Endothelial cell of umbilical vein (primary cell): Measurements from ENCODE around the gene SMIM14. TPM values are rescaled to one million over a fixed set of nuclear protein-coding genes. Genes with fewer than 3 reads are reported as not detected.
"Not testable (repeated sequence)": the region's sequence is repeated elsewhere in the genome, so short reads cannot be mapped to it uniquely, and the experiment has no call there.

ENCODE experiments used
- BruUV-seq: library from RNA; stranded (reverse); fragments of 400-500 nt; replicated peaks from 2 replicates; lab custom pipeline; 2021; lab: Mats Ljungman, UMichigan
- CTCF ChIA-PET: fragments of 300-600, 350-600 bp; sonication (Branson Sonifier 250); formaldehyde crosslinking; loops from one replicate; lab custom pipeline; 2021; ENCODE audit warnings: antibody characterized with exemption, inconsistent platforms; lab: Charles Lee
- POLR2A ChIA-PET: fragments of 300-600, 350-600 bp; sonication (Branson Sonifier 250); formaldehyde crosslinking; loops from one replicate; lab custom pipeline; 2021; ENCODE audit warnings: antibody characterized with exemption, inconsistent platforms; lab: Charles Lee
- DNase-seq: peaks from one replicate; pipeline ENCODE4 v3.0.0-alpha.2; 2011; ENCODE audit warnings: low read depth, low spot score
- FAIRE-seq: peaks from 2 replicates; lab custom pipeline; 2011; peaks lifted over from hg19 to GRCh38; lab: Jason Lieb, UNC
- H2AFZ ChIP-seq: 2 replicates; pipeline ENCODE4 v1.6.0; 2012; ENCODE audit warnings: low read depth, low read length, control low read depth, inconsistent platforms
- H3K27ac ChIP-seq: 2 replicates; pipeline ENCODE4 v1.5.1; 2011; ENCODE audit warnings: low read depth, mild to moderate bottlenecking, control low read depth, low read length, moderate library complexity; ENCODE audit not compliant: insufficient read depth
- H3K27me3 ChIP-seq, 2 experiments: 2 replicates each; pipeline versions ENCODE4 v1.6.0 to v1.6.1; 2011; ENCODE audit warnings: low read length in 2 of 2, mixed read lengths in 1 of 2; ENCODE audit not compliant: control insufficient read depth in 2 of 2, insufficient read depth in 2 of 2
- H3K36me3 ChIP-seq, 2 experiments: 2 replicates in 1 of 2; 3 replicates in 1 of 2; pipeline ENCODE4 v1.5.1; 2011; ENCODE audit warnings: low read length in 2 of 2, mild to moderate bottlenecking in 1 of 2, moderate library complexity in 1 of 2; ENCODE audit not compliant: control insufficient read depth in 2 of 2, insufficient read depth in 2 of 2; ENCODE audit errors: extremely low read depth in 1 of 2
- H3K4me1 ChIP-seq: 3 replicates; pipeline ENCODE4 v1.5.1; 2011; ENCODE audit warnings: mild to moderate bottlenecking, low read length; ENCODE audit not compliant: control insufficient read depth, insufficient read depth; ENCODE audit errors: extremely low read depth
- H3K4me2 ChIP-seq: 2 replicates; pipeline ENCODE4 v1.6.1; 2011; ENCODE audit warnings: low read length, control low read depth, mixed read lengths; ENCODE audit not compliant: insufficient read depth
- H3K4me3 ChIP-seq, 3 experiments: fragments of 200-600 bp in 1 of 3; sonication (generic), shearing (Covaris generic) in 1 of 3; replicated peaks in 1 of 3; 2 replicates each; pipeline ENCODE4 v1.5.1; 2011 to 2016; ENCODE audit warnings: control low read depth in 3 of 3, low read length in 3 of 3, mild to moderate bottlenecking in 2 of 3, inconsistent platforms in 1 of 3, low read depth in 1 of 3, moderate library complexity in 1 of 3; ENCODE audit not compliant: insufficient read depth in 1 of 3
- H3K79me2 ChIP-seq: 2 replicates; pipeline ENCODE4 v1.6.0; 2012; ENCODE audit warnings: low read length, inconsistent platforms; ENCODE audit not compliant: control insufficient read depth, insufficient read depth
- H3K9ac ChIP-seq: replicated peaks from 2 replicates; pipeline ENCODE3; 2011; ENCODE audit warnings: low read length, control low read depth; ENCODE audit not compliant: insufficient read depth; ENCODE audit errors: extremely low read depth
- H3K9me1 ChIP-seq: replicated peaks from 3 replicates; pipeline ENCODE4 v1.6.0; 2011; ENCODE audit warnings: mild to moderate bottlenecking, low read length; ENCODE audit not compliant: control insufficient read depth, insufficient read depth; ENCODE audit errors: extremely low read depth
- H3K9me3 ChIP-seq: replicated peaks from 2 replicates; pipeline ENCODE4 v1.5.1; 2012; ENCODE audit warnings: low read length, inconsistent platforms; ENCODE audit not compliant: control insufficient read depth, insufficient read depth
- H4K20me1 ChIP-seq: replicated peaks from 2 replicates; pipeline ENCODE3; 2011; ENCODE audit warnings: mild to moderate bottlenecking, low read length; ENCODE audit not compliant: control insufficient read depth, insufficient read depth; ENCODE audit errors: extremely low read depth
- dilution Hi-C: fragments of 300-500 bp; cut with MboI; formaldehyde crosslinking; loops from one replicate; pipeline ENCODE4 v1.15.0; 2019; ENCODE audit warnings: low sequenced_read_pairs; ENCODE audit not compliant: extremely low pct_ligation_motif_present
- intact Hi-C: fragments of 100-400 bp; cut with micrococcal nuclease; formaldehyde crosslinking; loops from one replicate; pipeline ENCODE4 v1.10.0; 2022
- polyA plus RNA-seq, 4 experiments: library from polyadenylated mRNA; depleted of rRNA in 3 of 4; stranded (reverse) in 3 of 4; unstranded in 1 of 4; fragments of >200 nt; gene quantifications; 2 replicates each; pipeline versions ENCODE4 v1.2.1 to v1.2.3, GENCODE V29; 2011 to 2012; ENCODE audit warnings: missing spikeins in 1 of 4
- total RNA-seq: library from RNA; stranded (reverse); gene quantifications from 2 replicates; pipeline ENCODE4 v1.2.3, GENCODE V29; 2021

Gene SMIM14
- total and polyA plus RNA-seq, 2 donors (not counting 3 experiments of a cell fraction or from before 2014, with no cell fraction given), result 12.3 to 15.4 TPM

- intact Hi-C loops, H3K9me3 ChIP-seq, H3K27ac ChIP-seq, H4K20me1 ChIP-seq, H3K27me3 ChIP-seq, H3K4me1 ChIP-seq, H3K4me3 ChIP-seq, H3K36me3 ChIP-seq, BruUV-seq, DNase-seq, H3K4me2 ChIP-seq, H2AFZ ChIP-seq, H3K9ac ChIP-seq, H3K79me2 ChIP-seq, H3K9me1 ChIP-seq, FAIRE-seq, CTCF ChIA-PET, dilution Hi-C loops: not testable (repeated sequence)
- POLR2A ChIA-PET, result interaction anchor here (0.7 kb wide), 1 partner anchor 803 kb away, joined by 4 read pairs; no protein-coding TSS in a partner anchor
These were observed 42.3 kb upstream of the SMIM14 start for GRCh38 chr4:39681003-39681402.

GRCh38 chr4:39675681-39676080 lies 37.0 kb upstream of the SMIM14 start:
- H3K27ac ChIP-seq, BruUV-seq, FAIRE-seq, H2AFZ ChIP-seq, H3K36me3 ChIP-seq, H3K9ac ChIP-seq, H3K9me3 ChIP-seq, dilution Hi-C loops, DNase-seq, H3K9me1 ChIP-seq, H3K4me2 ChIP-seq, H4K20me1 ChIP-seq, POLR2A ChIA-PET, H3K79me2 ChIP-seq, H3K27me3 ChIP-seq, H3K4me3 ChIP-seq, intact Hi-C loops, H3K4me1 ChIP-seq: not testable (repeated sequence)
- CTCF ChIA-PET, result interaction anchor here (0.7 kb wide), 1 partner anchor 168 kb away, joined by 3 read pairs; no protein-coding TSS in a partner anchor

GRCh38 chr4:39670296-39670695 lies 31.6 kb upstream of the SMIM14 start:
- CTCF ChIA-PET, result interaction anchor here (0.9 kb wide), 1 partner anchor 267 kb away, joined by 3 read pairs; no protein-coding TSS in a partner anchor
- H3K9me1 ChIP-seq, H3K4me3 ChIP-seq, H3K4me1 ChIP-seq, H4K20me1 ChIP-seq, H3K36me3 ChIP-seq, H3K27ac ChIP-seq, intact Hi-C loops, DNase-seq, H3K4me2 ChIP-seq, H3K27me3 ChIP-seq, H3K79me2 ChIP-seq, dilution Hi-C loops, BruUV-seq, FAIRE-seq, H2AFZ ChIP-seq, H3K9ac ChIP-seq, H3K9me3 ChIP-seq, POLR2A ChIA-PET: not testable (repeated sequence)
